Gastrocnemius medialis (tissue), 4 donors: ENCODE data around the gene IFNA1. TPM values are rescaled to one million over a fixed set of nuclear protein-coding genes. Genes with fewer than 3 reads are reported as not detected.

Experiments
- ATAC-seq, 2 donors: fragments of 150-250 bp; one replicate each; pipeline ENCODE4 v1.9.1; 2016
- DNase-seq, 2 donors: peaks; one replicate each; pipeline ENCODE4 v3.0.0-alpha.2; 2019
- H3K27ac ChIP-seq, 4 donors: fragments of 200-600 bp; sonication (generic); 1 replicate in 1 of 4; 2 replicates in 3 of 4; pipeline ENCODE4 v1.5.1; 2016 to 2018; ENCODE audit warnings: mild to moderate bottlenecking in 2 of 4, moderate library complexity in 1 of 4
- H3K27me3 ChIP-seq, 3 donors: fragments of 200-600 bp; sonication (generic) in 2 of 3; 1 replicate in 1 of 3; 2 replicates in 2 of 3; pipeline versions ENCODE4 v1.5.1 to v1.6.0; 2016 to 2019; ENCODE audit warnings: mild to moderate bottlenecking in 1 of 3, moderate library complexity in 1 of 3
- H3K36me3 ChIP-seq, 2 donors: fragments of 200-600 bp; sonication (generic) in 1 of 2; one replicate each; pipeline ENCODE4 v1.5.1; 2017 to 2018
- H3K4me1 ChIP-seq, 2 donors: fragments of 200-600 bp; sonication (generic) in 1 of 2; one replicate each; pipeline ENCODE4 v1.5.1; 2016 to 2017; ENCODE audit warnings: mild to moderate bottlenecking in 2 of 2
- H3K4me3 ChIP-seq, 4 donors: fragments of 200-600 bp; sonication (generic) in 3 of 4; 1 replicate in 1 of 4; 2 replicates in 3 of 4; pipeline ENCODE4 v1.5.1; 2016 to 2019; ENCODE audit warnings: mild to moderate bottlenecking in 2 of 4
- H3K9me3 ChIP-seq, 3 donors: fragments of 200-600 bp; sonication (generic) in 2 of 3; 1 replicate in 1 of 3; 2 replicates in 2 of 3; pipeline ENCODE4 v1.5.1; 2016 to 2019
- POLR2A ChIP-seq, 2 donors: fragments of 450-650 bp; IDR thresholded peaks; one replicate each; pipeline ENCODE4 v1.6.1; 2017; ENCODE audit warnings: antibody characterized with exemption in 2 of 2, mild to moderate bottlenecking in 2 of 2, moderate library complexity in 2 of 2
- in situ Hi-C, 4 donors: fragments of 200-750 bp; cut with MboI; loops; one replicate each; pipeline versions ENCODE4 v1.15.0 to v1.8.0; 2017; ENCODE audit warnings: low sequenced_read_pairs in 4 of 4
- intact Hi-C: fragments of 100-400 bp; cut with DNase I; formaldehyde crosslinking; loops from one replicate; pipeline ENCODE4 v1.15.1; 2023; ENCODE audit warnings: low total_unique reads
- total RNA-seq, 4 donors: library from RNA; depleted of rRNA; stranded (reverse); fragments of >200 nt; gene quantifications; one replicate each; pipeline versions ENCODE4 v1.1.0 to v1.2.3, GENCODE V29; 2016
- TF ChIP-seq, protein P1 (sequence below), 5 experiments: fragments of 450-650 bp in 3 of 5; fragments of 200-600 bp in 2 of 5; sonication (generic) in 2 of 5; IDR thresholded peaks in 4 of 5; conservative IDR thresholded peaks in 1 of 5; 1 replicate in 4 of 5; 2 replicates in 1 of 5; pipeline ENCODE4 v1.5.1; 2016 to 2019; ENCODE audit warnings: antibody characterized with exemption in 5 of 5, mild to moderate bottlenecking in 3 of 5, moderate library complexity in 3 of 5

The IFNA1 gene
- total RNA-seq, 4 donors from 2014 or later: not detected

GRCh38 chr9:21415493-21416267 lies 24.6 kb upstream of the IFNA1 start:
- intact Hi-C loops: no loop called here
- no peak for DNase-seq
- Histone ChIP-seq H3K4me3 (no peak overlapping the region), H3K36me3 (no peaks in the 10 kb centered on the region), H3K27me3 (no peaks in the 10 kb centered on the region), H3K4me1 (no peaks in the 10 kb centered on the region), H3K9me3 (no peaks in the 10 kb centered on the region), H3K27ac (no peak overlapping the region)
- no peak for ATAC-seq
- in situ Hi-C loops: no loop called here
- TF ChIP-seq, protein P1, sequence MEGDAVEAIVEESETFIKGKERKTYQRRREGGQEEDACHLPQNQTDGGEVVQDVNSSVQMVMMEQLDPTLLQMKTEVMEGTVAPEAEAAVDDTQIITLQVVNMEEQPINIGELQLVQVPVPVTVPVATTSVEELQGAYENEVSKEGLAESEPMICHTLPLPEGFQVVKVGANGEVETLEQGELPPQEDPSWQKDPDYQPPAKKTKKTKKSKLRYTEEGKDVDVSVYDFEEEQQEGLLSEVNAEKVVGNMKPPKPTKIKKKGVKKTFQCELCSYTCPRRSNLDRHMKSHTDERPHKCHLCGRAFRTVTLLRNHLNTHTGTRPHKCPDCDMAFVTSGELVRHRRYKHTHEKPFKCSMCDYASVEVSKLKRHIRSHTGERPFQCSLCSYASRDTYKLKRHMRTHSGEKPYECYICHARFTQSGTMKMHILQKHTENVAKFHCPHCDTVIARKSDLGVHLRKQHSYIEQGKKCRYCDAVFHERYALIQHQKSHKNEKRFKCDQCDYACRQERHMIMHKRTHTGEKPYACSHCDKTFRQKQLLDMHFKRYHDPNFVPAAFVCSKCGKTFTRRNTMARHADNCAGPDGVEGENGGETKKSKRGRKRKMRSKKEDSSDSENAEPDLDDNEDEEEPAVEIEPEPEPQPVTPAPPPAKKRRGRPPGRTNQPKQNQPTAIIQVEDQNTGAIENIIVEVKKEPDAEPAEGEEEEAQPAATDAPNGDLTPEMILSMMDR (IDR thresholded peaks at IDR 0.05 in 4 of 5, conservative IDR thresholded peaks at IDR 0.05 in 1 of 5): no peak
- no peak for TF ChIP-seq POLR2A (IDR thresholded peaks at IDR 0.05)

- Histone ChIP-seq H3K4me3 (no peak overlapping the region), H3K9me3 (no peaks in the 10 kb centered on the region), H3K4me1 (no peaks in the 10 kb centered on the region), H3K36me3 (no peaks in the 10 kb centered on the region), H3K27me3 (no peaks in the 10 kb centered on the region), H3K27ac (no peak overlapping the region)
- TF ChIP-seq, protein P1 (IDR thresholded peaks at IDR 0.05 in 4 of 5, conservative IDR thresholded peaks at IDR 0.05 in 1 of 5): no peak
- no peak for TF ChIP-seq POLR2A (IDR thresholded peaks at IDR 0.05)
- intact Hi-C loops (no loop called here), in situ Hi-C loops (no loop called here)
- DNase-seq (no peak), ATAC-seq (no peak)
Observed at GRCh38 chr9:21428235-21428634, 12.0 kb upstream of the IFNA1 start.

DNA sequence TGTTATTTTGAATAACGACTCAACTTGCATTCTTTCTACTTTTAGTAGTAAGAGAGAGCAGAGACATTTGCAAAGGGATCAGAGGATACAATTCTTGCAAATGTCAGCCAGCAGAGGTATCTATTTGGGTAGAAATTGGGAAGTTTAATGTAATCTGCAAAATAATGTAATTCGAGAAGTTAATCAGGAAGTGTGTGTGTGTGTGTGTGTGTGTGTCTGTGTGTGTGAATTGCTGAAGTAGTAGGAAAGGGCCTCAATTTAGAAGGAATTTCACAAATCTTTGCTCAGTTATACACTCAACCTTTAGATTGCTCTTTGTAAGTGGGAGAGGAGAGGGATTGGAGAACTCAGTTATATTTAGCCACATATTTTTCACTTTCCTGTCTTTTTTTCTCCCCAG lies 11.0 kb upstream of the IFNA1 start:
- no peaks in the 10 kb centered on the region for H3K36me3 ChIP-seq
- H3K4me3 ChIP-seq: no peak overlapping the region
- ATAC-seq (no peak), DNase-seq (no peak)
- H3K27ac ChIP-seq: no peak overlapping the region
- H3K4me1 ChIP-seq: no peaks in the 10 kb centered on the region
- no peak for TF ChIP-seq POLR2A (IDR thresholded peaks at IDR 0.05)
- TF ChIP-seq, protein P1 (IDR thresholded peaks at IDR 0.05 in 4 of 5, conservative IDR thresholded peaks at IDR 0.05 in 1 of 5): no peak
- intact Hi-C loops: no loop called here
- in situ Hi-C loops: no loop called here
- H3K27me3 ChIP-seq: no peaks in the 10 kb centered on the region
- H3K9me3 ChIP-seq: no peaks in the 10 kb centered on the region

- intact Hi-C loops (no loop called here), in situ Hi-C loops (no loop called here)
- no peak for TF ChIP-seq POLR2A (IDR thresholded peaks at IDR 0.05)
- TF ChIP-seq, protein P1 (IDR thresholded peaks at IDR 0.05 in 4 of 5, conservative IDR thresholded peaks at IDR 0.05 in 1 of 5): no peak
- Histone ChIP-seq H3K27me3 (peaks cover 0 to 2% (median 0%) of the 10 kb centered on the region in 3 donors), H3K9me3 (no peaks in the 10 kb centered on the region), H3K36me3 (no peaks in the 10 kb centered on the region), H3K4me3 (no peak overlapping the region), H3K4me1 (no peaks in the 10 kb centered on the region), H3K27ac (no peak overlapping the region)
- no peak for DNase-seq
- ATAC-seq: no peak
Observed at GRCh38 chr9:21432672-21433425, 7.4 kb upstream of the IFNA1 start.
